GM13976 (cell line): Measurements from ENCODE around the gene ZFAND6.

ENCODE experiments used
- DNase-seq: peaks from one replicate; pipeline ENCODE4 v3.0.0; 2012; ENCODE audit warnings: low spot score
- in situ Hi-C: fragments of 300-500 bp; cut with MboI; formaldehyde crosslinking; loops from one replicate; pipeline ENCODE4 v1.12.0; 2022; ENCODE audit warnings: low sequenced_read_pairs, mixed read lengths, inconsistent platforms; ENCODE audit not compliant: unreplicated experiment
- TF ChIP-seq, protein P1 (sequence below): IDR thresholded peaks from 2 replicates; pipeline ENCODE4 v1.5.1; 2012; ENCODE audit warnings: borderline replicate concordance, mild to moderate bottlenecking; ENCODE audit not compliant: insufficient read depth; ENCODE audit errors: extremely low read depth, missing control alignments, control extremely low read depth

The ZFAND6 gene

GRCh38 chr15:80167936-80168335, 108.5 kb downstream of the ZFAND6 start:
- TF ChIP-seq, protein P1, sequence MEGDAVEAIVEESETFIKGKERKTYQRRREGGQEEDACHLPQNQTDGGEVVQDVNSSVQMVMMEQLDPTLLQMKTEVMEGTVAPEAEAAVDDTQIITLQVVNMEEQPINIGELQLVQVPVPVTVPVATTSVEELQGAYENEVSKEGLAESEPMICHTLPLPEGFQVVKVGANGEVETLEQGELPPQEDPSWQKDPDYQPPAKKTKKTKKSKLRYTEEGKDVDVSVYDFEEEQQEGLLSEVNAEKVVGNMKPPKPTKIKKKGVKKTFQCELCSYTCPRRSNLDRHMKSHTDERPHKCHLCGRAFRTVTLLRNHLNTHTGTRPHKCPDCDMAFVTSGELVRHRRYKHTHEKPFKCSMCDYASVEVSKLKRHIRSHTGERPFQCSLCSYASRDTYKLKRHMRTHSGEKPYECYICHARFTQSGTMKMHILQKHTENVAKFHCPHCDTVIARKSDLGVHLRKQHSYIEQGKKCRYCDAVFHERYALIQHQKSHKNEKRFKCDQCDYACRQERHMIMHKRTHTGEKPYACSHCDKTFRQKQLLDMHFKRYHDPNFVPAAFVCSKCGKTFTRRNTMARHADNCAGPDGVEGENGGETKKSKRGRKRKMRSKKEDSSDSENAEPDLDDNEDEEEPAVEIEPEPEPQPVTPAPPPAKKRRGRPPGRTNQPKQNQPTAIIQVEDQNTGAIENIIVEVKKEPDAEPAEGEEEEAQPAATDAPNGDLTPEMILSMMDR = no peak
- no peak for DNase-seq
- in situ Hi-C loops = loop anchor here (25.0 kb wide), 1 partner anchor 281 kb away; the partner anchor contains the start of gene MTHFS

DNA sequence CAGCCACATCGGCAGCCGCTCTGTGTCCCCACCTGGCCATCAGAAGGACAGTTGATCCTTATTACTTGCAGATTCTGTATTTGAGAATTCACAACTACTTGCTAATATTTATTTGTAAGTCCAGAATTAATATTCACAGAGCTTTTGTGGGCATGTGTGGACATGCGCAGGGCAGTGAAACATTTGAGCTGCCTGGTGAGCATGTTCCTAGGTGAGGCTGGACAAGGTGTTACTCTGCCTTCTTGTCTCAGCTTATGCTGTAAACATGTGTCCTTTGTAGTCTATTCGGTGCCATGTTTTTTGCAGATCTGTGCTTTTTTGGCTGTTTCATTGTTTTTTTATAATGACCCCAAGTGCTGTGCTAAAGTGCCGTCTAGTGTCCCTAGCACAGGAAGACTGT, 108.9 kb downstream of the ZFAND6 start:
- in situ Hi-C loops = loop anchor here (25.0 kb wide), 1 partner anchor 281 kb away; the partner anchor contains the start of gene MTHFS
- DNase-seq = no peak
- TF ChIP-seq, protein P1 = no peak

GRCh38 chr15:80169768-80170357, 110.4 kb downstream of the ZFAND6 start:
- in situ Hi-C loops = loop anchor here (25.0 kb wide), 1 partner anchor 283 kb away; the partner anchor contains the start of gene MTHFS
- TF ChIP-seq, protein P1 = no peak
- DNase-seq = no peak

- TF ChIP-seq, protein P1 = no peak
- DNase-seq = no peak
- in situ Hi-C loops = loop anchor here (25.0 kb wide), 1 partner anchor 283 kb away; the partner anchor contains the start of gene MTHFS
Measured at GRCh38 chr15:80170596-80170995, 111.1 kb downstream of the ZFAND6 start.

DNA sequence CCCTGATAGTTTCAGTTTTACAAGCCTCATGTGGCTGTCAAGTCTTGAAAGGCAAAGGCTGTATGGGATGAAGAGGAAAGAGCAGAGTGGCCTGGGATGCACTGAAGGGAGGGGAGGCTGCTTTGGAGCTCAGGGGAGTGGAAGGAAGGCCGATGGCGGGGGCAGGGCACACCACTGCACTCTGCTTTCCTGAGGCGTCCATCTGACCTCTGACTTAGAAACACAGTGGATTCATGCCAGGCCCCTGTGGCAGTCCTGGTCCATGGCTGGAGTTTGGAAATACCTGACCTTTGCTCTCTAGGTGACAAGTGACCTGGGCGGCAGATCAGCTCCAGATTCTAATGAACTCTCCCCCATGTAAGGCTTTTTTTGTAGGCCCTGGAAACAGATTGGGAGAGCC, 112.3 kb downstream of the ZFAND6 start:
- TF ChIP-seq, protein P1 = no peak
- in situ Hi-C loops = loop anchor here (25.0 kb wide), 1 partner anchor 284 kb away; the partner anchor contains the start of gene MTHFS
- DNase-seq = no peak

GRCh38 chr15:80172401-80172800, 112.9 kb downstream of the ZFAND6 start:
- DNase-seq = no peak
- TF ChIP-seq, protein P1 = no peak
- in situ Hi-C loops = loop anchor here (25.0 kb wide), 1 partner anchor 285 kb away; the partner anchor contains the start of gene MTHFS
